ENCODE results near the gene SNX21.

Gene SNX21

GRCh38 chr20:45835329-45835765 is 1.7 kb downstream of the SNX21 start:
- no peak for DNase-seq
- Histone ChIP-seq H3K27me3 (ENCODE audit: insufficient read depth, low read depth, severe bottlenecking) (no peaks in the 10 kb centered on the region), H3K9me3 (ENCODE audit: severe bottlenecking) (no peaks in the 10 kb centered on the region), H3K4me3 (ENCODE audit: low read depth, low read length) (no peak overlapping the region), H3K27ac (no peak overlapping the region), H3K36me3 (peaks cover 8% of the 10 kb centered on the region; the same call in 1 of the 2 replicates)
- TF ChIP-seq, protein P1, sequence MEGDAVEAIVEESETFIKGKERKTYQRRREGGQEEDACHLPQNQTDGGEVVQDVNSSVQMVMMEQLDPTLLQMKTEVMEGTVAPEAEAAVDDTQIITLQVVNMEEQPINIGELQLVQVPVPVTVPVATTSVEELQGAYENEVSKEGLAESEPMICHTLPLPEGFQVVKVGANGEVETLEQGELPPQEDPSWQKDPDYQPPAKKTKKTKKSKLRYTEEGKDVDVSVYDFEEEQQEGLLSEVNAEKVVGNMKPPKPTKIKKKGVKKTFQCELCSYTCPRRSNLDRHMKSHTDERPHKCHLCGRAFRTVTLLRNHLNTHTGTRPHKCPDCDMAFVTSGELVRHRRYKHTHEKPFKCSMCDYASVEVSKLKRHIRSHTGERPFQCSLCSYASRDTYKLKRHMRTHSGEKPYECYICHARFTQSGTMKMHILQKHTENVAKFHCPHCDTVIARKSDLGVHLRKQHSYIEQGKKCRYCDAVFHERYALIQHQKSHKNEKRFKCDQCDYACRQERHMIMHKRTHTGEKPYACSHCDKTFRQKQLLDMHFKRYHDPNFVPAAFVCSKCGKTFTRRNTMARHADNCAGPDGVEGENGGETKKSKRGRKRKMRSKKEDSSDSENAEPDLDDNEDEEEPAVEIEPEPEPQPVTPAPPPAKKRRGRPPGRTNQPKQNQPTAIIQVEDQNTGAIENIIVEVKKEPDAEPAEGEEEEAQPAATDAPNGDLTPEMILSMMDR (IDR thresholded peaks at IDR 0.05; ENCODE audit: low read depth, low read length): no peak

DNA sequence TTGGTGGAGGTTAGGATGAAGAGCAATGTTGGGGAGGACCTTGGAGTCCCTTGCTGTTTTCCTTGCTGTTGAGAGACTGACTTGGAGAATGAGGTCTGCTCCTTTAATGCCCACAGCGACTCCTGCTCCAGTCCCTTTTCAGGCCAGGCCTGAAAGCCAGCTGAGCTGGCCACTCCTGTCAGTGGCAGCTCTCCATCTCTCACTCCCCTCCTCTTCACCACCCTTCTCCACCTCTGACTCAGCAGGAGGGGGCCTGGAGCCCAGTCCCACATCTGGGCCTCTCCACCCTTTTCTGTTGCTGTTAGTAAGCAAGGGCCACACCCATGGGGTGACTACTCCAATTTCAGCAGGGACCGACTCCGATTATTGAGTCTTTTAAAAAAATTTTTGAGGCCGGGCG is 2.2 kb downstream of the SNX21 start:
- Histone ChIP-seq H3K27ac (no peak overlapping the region), H3K4me3 (ENCODE audit: low read depth, low read length) (no peak overlapping the region), H3K36me3 (peaks cover 8% of the 10 kb centered on the region; the same call in 1 of the 2 replicates), H3K27me3 (ENCODE audit: insufficient read depth, low read depth, severe bottlenecking) (no peaks in the 10 kb centered on the region), H3K9me3 (ENCODE audit: severe bottlenecking) (no peaks in the 10 kb centered on the region)
- TF ChIP-seq, protein P1 (IDR thresholded peaks at IDR 0.05; ENCODE audit: low read depth, low read length): no peak
- no peak for DNase-seq

DNA sequence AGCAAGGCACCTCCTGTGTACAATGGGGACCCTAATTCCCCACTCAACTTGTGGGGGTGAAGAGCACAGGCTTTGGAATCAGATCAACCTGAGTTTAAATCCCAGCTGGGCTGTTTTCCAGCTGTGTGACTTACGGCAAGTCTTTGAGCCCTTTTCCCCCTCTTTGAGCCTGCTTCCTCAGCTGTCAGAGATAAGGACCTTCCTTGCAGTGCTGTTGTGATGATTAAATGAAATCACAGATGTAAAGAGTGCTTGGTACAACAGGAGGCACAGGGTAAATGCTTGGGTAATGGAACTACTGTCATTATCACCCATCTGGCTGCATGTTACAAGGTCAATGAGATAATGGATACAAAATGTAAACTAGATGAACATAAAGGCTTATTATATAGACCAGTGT is 3.2 kb downstream of the SNX21 start:
- no peaks in the 10 kb centered on the region for H3K27me3 ChIP-seq (ENCODE audit: insufficient read depth, low read depth, severe bottlenecking)
- H3K36me3 ChIP-seq: peaks cover 16% of the 10 kb centered on the region; the same call in 1 of the 2 replicates
- no peaks in the 10 kb centered on the region for H3K9me3 ChIP-seq (ENCODE audit: severe bottlenecking)
- TF ChIP-seq, protein P1 (IDR thresholded peaks at IDR 0.05; ENCODE audit: low read depth, low read length): no peak
- no peak overlapping the region for H3K27ac ChIP-seq
- H3K4me3 ChIP-seq (ENCODE audit: low read depth, low read length): no peak overlapping the region
- DNase-seq: no peak

GRCh38 chr20:45840700-45841198 is 7.2 kb downstream of the SNX21 start:
- no peaks in the 10 kb centered on the region for H3K27me3 ChIP-seq (ENCODE audit: insufficient read depth, low read depth, severe bottlenecking)
- no peaks in the 10 kb centered on the region for H3K9me3 ChIP-seq (ENCODE audit: severe bottlenecking)
- peaks cover 29% of the 10 kb centered on the region for H3K36me3 ChIP-seq
- no peak for DNase-seq
- TF ChIP-seq, protein P1 (IDR thresholded peaks at IDR 0.05; ENCODE audit: low read depth, low read length): no peak
- H3K27ac ChIP-seq: no peak overlapping the region
- H3K4me3 ChIP-seq (ENCODE audit: low read depth, low read length): no peak overlapping the region

- Histone ChIP-seq H3K36me3 (peaks cover 34% of the 10 kb centered on the region), H3K9me3 (ENCODE audit: severe bottlenecking) (no peaks in the 10 kb centered on the region), H3K27me3 (ENCODE audit: insufficient read depth, low read depth, severe bottlenecking) (no peaks in the 10 kb centered on the region), H3K27ac (no peak overlapping the region), H3K4me3 (ENCODE audit: low read depth, low read length) (no peak overlapping the region)
- TF ChIP-seq, protein P1 (IDR thresholded peaks at IDR 0.05; ENCODE audit: low read depth, low read length): no peak
- no peak for DNase-seq
Measured at GRCh38 chr20:45841407-45842129, 8.0 kb downstream of the SNX21 start.
